Omental fat pad (tissue), 4 donors: ENCODE results near the gene ALOX5AP. TPM values are rescaled to one million over a fixed set of nuclear protein-coding genes. Genes with fewer than 3 reads are reported as not detected.
A peak's percentile ranks its signal among the peaks of the same experiment; 100 is the strongest.
"Not testable (repeated sequence)": the region's sequence is repeated elsewhere in the genome, so short reads cannot be mapped to it uniquely, and the experiment has no call there.

ENCODE experiments used
- ATAC-seq: fragments of 150-250 bp; one replicate; pipeline ENCODE4 v1.9.1; 2016; ENCODE audit warnings: mild to moderate bottlenecking, moderate library complexity; ENCODE audit not compliant: low FRiP score
- DNase-seq: peaks from one replicate; pipeline ENCODE4 v3.0.0-alpha.2; 2019; ENCODE audit warnings: low spot score
- CTCF ChIP-seq, 3 donors: fragments of 450-650 bp; IDR thresholded peaks; one replicate each; pipeline ENCODE4 v1.5.1; 2016 to 2017; ENCODE audit warnings: antibody characterized with exemption in 3 of 3, mild to moderate bottlenecking in 3 of 3, moderate library complexity in 2 of 3
- total RNA-seq, 4 donors: library from RNA; depleted of rRNA; stranded (reverse); fragments of >200 nt; gene quantifications; one replicate each; pipeline ENCODE4 v1.1.0, GENCODE V29; 2016

ALOX5AP gene
- total RNA-seq, 4 donors from 2014 or later: 45.0 to 109 (median 58.8) TPM

- DNase-seq (peak; percentile 61), ATAC-seq (peak; percentile 91)
- no peak for TF ChIP-seq CTCF (IDR thresholded peaks at IDR 0.05)
Measured at GRCh38 chr13:30743319-30744055, 8.1 kb downstream of the ALOX5AP start.

GRCh38 chr13:30744056-30744680, 8.8 kb downstream of the ALOX5AP start:
- no peak for TF ChIP-seq CTCF (IDR thresholded peaks at IDR 0.05)
- DNase-seq (no peak), ATAC-seq (no peak)

GRCh38 chr13:30744681-30745077, 9.3 kb downstream of the ALOX5AP start:
- TF ChIP-seq CTCF (IDR thresholded peaks at IDR 0.05): no peak
- DNase-seq (no peak), ATAC-seq (no peak)

- DNase-seq (no peak), ATAC-seq (no peak)
- TF ChIP-seq CTCF (IDR thresholded peaks at IDR 0.05): no peak
Measured at GRCh38 chr13:30745906-30746686, 10.8 kb downstream of the ALOX5AP start.

GRCh38 chr13:30746791-30747190, 11.4 kb downstream of the ALOX5AP start:
- TF ChIP-seq CTCF (IDR thresholded peaks at IDR 0.05): no peak
- DNase-seq (no peak), ATAC-seq (no peak)

GRCh38 chr13:30747845-30748244, 12.5 kb downstream of the ALOX5AP start:
- DNase-seq, ATAC-seq: not testable (repeated sequence)

GRCh38 chr13:30748717-30749116, 13.4 kb downstream of the ALOX5AP start:
- ATAC-seq: no peak
- no peak for DNase-seq
- no peak for TF ChIP-seq CTCF (IDR thresholded peaks at IDR 0.05)
